GM18861 (cell line): ENCODE measurements around the gene MICB.
A peak's percentile ranks its signal among the peaks of the same experiment; 100 is the strongest.
"Not testable (repeated sequence)": the region's sequence is repeated elsewhere in the genome, so short reads cannot be mapped to it uniquely, and the experiment has no call there.

Experiments used
- ATAC-seq: cut with Tn5 transposase; IDR thresholded peaks from one replicate; pipeline ENCODE4 v1.9.1; 2021; ENCODE audit not compliant: unreplicated experiment

MICB gene

DNA sequence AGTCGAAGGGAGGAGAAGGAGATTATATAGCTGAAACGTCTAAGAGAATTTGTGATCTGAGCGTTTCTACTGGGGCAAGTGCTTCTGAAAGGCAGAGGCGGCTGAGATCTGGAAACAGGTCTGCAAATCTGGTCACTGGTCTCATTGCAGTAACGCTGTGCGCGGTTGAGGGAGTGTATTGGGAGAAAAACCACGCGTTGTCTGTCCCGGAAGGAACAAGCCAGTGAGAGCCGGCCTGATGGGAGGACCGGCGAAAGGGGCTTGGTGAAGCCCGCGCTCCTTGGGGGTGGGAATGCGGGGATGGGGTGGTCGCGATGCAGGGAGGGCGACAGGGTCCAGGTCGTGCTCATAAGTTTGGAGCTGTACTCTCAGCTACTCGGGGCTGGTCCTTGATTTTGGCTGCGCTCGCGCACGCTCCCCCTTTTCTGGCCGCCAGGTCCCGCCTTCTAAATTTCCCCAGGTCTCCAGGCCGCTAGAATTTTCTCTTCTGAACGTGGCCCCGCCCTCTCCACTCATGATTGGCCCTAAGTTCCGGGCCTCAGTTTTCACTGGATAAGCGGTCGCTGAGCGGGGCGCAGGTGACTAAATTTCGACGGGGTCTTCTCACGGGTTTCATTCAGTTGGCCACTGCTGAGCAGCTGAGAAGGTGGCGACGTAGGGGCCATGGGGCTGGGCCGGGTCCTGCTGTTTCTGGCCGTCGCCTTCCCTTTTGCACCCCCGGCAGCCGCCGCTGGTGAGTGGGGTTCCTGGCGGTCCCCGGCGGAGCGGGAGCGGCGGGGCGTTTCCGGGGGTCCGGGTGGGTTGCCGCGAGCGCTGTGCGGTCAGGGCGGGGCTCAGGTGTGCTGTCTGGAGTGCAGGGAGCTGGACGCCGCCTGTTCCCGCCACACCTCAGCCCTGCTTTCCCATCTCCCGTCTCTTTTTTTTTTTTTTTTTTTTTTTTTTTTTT, at the start of gene MICB:
Gene MICB (plus strand): TSS at position 615 of the 946 bp plus-strand sequence. CDS start 49 bp downstream, at position 664.
- ATAC-seq, result no peak

GRCh38 chr6:31450751-31451150, 47.2 kb upstream of the MICB start:
- ATAC-seq, result no peak

GRCh38 chr6:31452859-31453258, 45.1 kb upstream of the MICB start:
- no peak for ATAC-seq

DNA sequence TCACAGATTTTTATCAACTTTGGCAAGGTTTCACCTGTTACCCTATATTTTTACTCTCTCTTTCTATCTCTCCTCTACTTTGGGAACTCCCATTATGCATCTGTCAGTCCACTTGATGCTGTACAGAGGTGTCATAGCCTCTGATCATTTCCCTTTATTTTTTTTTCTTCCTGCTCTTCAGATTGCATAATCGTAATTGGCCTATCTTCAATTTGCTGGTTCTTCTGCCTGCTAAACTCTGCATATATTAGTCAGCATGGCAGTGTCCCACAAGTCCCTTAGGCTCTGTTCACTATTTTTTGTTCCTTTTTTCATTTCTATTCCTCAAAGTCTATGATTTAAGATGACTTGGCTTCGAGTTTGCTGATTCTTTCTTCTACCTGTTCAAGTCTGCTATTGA, 44.7 kb upstream of the MICB start:
- no peak for ATAC-seq

DNA sequence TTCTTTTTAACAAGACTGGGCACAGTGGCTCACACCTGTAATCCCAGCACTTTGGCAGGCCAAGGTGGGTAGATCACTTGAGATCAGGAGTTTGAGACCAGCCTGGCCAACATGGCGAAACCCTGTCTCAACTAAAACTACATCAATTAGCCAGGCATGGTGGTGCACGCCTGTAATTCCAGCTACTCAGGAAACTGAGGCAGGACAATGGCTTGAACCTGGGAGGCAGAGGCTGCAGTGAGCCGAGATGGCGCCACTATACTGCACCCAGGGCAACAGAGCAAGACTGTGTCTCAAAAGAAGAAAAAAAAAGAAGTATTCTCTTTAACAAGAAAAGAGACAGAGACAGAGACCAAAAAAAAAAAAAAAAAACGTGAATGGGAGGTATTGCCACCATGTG, 38.1 kb upstream of the MICB start:
- not testable (repeated sequence) for ATAC-seq

GRCh38 chr6:31460361-31461025, 37.5 kb upstream of the MICB start:
- ATAC-seq, result no peak

DNA sequence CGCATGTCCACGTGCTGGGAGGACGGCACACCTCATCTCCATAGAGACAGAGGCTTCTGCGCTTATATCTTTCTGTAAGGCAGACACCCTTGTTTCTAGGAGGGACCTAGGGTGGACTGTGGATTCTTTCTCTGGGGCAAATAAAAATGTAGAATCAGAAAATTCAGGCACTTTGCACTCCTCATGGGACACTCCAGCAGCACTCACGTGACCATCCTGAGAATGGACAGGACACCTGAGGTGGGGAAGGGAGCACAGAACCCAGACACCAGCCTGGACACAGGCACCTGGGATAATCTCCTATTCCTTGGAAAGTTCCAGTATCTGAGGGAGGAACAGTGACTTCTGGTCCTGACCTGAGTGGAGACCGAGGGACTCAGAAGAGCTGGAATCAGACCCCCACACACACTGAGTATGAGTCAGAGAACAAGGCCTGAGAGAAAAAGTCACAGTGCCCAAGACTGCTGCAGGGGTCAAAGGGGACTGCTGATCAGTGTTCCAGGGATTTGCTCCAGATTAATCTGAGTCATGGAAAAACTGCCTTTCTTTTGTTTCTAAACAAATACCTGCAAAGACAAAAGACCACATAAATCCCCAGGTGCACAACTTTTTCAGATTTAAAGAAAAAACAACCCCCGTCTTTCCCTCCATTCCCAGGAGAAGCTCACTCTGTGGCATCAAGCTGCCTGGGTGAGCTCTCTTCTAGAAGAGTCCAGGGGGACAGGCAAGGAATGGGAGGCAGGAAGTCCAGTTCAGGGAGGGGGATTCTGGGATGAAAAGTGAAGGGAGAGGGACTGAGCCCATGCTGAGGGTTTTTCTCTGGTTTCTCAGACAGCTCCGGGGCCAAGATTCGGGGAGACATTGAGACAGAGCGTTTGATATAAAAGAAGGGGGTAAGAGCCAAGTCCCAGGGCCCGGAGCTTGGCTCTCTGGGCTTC, 35.6 kb upstream of the MICB start:
- ATAC-seq, result no peak

- ATAC-seq, result peak; percentile 82
Observed at GRCh38 chr6:31462964-31463870, 34.7 kb upstream of the MICB start.

DNA sequence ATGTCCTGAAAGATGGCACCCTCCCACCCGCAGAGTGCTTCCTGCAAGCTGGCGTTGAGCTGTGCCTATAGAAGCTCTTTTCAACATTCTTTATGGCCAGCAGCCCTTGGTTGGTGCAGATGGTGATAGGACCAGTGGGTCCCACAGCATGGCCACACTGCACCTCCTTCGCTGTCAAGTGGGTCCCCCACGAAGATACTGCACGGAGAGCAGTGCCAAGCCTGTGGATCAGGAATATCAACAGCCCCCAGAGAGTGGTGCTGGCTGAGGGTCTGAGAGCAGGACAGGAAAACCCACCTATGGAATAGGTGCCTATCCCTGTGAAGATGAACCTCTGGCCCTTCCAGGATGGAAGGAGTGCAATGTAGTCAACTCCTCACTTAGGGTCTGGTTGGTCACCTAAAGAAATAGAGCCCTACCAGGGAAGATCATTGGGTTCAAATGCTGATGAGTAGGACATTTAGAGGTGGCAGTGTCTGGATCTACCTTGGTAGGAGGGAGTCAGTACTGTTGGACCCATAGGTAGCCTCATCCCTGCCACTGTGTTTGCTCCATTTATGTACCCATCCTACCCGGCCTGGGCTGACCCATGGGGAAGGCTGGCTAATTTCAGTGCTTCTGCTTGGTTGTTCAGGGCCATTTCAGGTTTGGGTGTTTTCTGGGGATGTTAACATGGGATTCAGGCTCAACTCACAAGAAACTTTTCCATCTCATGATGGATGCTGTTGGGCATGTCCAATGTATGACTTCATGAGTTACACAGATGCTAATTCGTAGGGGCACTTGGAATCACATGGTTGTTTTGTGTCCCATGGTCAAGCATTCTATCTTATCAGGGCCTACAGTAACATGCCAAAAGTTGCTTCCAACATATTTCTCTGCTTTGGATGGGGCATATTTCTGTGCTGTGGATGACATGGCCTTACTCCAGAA, 33.4 kb upstream of the MICB start:
- no peak for ATAC-seq

GRCh38 chr6:31465185-31465536, 32.8 kb upstream of the MICB start:
- ATAC-seq, result no peak

DNA sequence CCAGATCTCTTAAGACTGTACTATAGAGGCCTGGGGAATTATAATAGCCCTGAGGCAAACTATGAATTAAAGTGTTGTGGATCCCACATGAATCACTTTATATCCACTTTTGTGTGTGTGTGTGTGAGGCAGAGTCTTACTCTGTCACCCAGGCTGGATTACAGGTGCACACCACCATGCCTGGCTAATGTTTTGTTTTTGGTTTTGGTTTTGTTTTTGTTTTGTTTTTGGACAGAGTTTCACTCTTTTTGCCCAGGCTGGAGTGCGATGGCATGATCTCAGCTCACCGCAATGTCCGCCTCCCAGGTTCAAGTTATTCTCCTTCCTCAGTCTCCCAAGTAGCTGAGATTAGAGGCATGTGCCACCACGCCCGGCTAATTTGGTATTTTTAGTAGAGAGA, 32.2 kb upstream of the MICB start:
- ATAC-seq, result no peak

GRCh38 chr6:31466466-31466865, 31.5 kb upstream of the MICB start:
- no peak for ATAC-seq

GRCh38 chr6:31467151-31467550, 30.8 kb upstream of the MICB start:
- ATAC-seq, result no peak

- no peak for ATAC-seq
Observed at GRCh38 chr6:31468311-31468710, 29.6 kb upstream of the MICB start.

- ATAC-seq, result no peak
Observed at GRCh38 chr6:31470801-31471200, 27.1 kb upstream of the MICB start.

GRCh38 chr6:31471711-31472110, 26.2 kb upstream of the MICB start:
- no peak for ATAC-seq

- no peak for ATAC-seq
Observed at GRCh38 chr6:31472259-31472658, 25.7 kb upstream of the MICB start.

GRCh38 chr6:31473244-31473643, 24.7 kb upstream of the MICB start:
- ATAC-seq, result no peak
